K562 (cell line): Measurements from ENCODE around the gene EPB41L1. TPM values are rescaled to one million over a fixed set of nuclear protein-coding genes. Genes with fewer than 3 reads are reported as not detected.

ENCODE experiments used
- ARNT ChIP-seq, 2 experiments: fragments of 450-650 bp; IDR thresholded peaks; 2 replicates each; pipeline ENCODE4 v1.6.1; 2016; ENCODE audit warnings: mild to moderate bottlenecking in 1 of 2
- BMI1 ChIP-seq: fragments of 150-350 bp; IDR thresholded peaks from 2 replicates; pipeline ENCODE4 v1.6.1; 2014; ENCODE audit warnings: low read length
- CEBPB ChIP-seq: fragments of 450-650 bp; IDR thresholded peaks from 2 replicates; pipeline ENCODE4 v1.6.1; 2016; ENCODE audit warnings: missing genetic modification characterization, missing compliant biosample characterization
- CTCFL ChIP-seq: IDR thresholded peaks from 2 replicates; pipeline ENCODE4 v1.6.1; 2011; ENCODE audit warnings: borderline replicate concordance, low read depth, mild to moderate bottlenecking, moderate library complexity, low read length; ENCODE audit not compliant: insufficient read depth, poor library complexity, severe bottlenecking
- DMBX1 ChIP-seq: fragments of 250-450 bp; sonication (Bioruptor Pico); IDR thresholded peaks from 2 replicates; pipeline ENCODE4 v1.8.0; 2022; ENCODE audit warnings: inconsistent platforms, mild to moderate bottlenecking, moderate library complexity, borderline replicate concordance
- FOXO4 ChIP-seq: fragments of 450-650 bp; formaldehyde crosslinking; IDR thresholded peaks from 2 replicates; pipeline ENCODE4 v1.4.0; 2020; ENCODE audit warnings: mild to moderate bottlenecking, moderate library complexity
- HES1 ChIP-seq: fragments of 450-650 bp; IDR thresholded peaks from 2 replicates; pipeline ENCODE4 v1.6.1; 2016; ENCODE audit warnings: low read depth, mild to moderate bottlenecking, moderate library complexity
- MXI1 ChIP-seq: IDR thresholded peaks from 2 replicates; pipeline ENCODE4 v1.6.1; 2011; ENCODE audit warnings: low read depth, mild to moderate bottlenecking, improper control_type of control experiment, low read length
- NBN ChIP-seq: fragments of 450-650 bp; IDR thresholded peaks from 2 replicates; pipeline ENCODE4 v1.6.1; 2016; ENCODE audit warnings: low read depth, mild to moderate bottlenecking
- NR3C1 ChIP-seq: sonication (generic); formaldehyde crosslinking; IDR thresholded peaks from 2 replicates; pipeline ENCODE4 v1.8.1; 2022; ENCODE audit warnings: missing genetic modification reagents
- PHF8 ChIP-seq: fragments of 200-600 bp; sonication (generic); IDR thresholded peaks from 2 replicates; pipeline ENCODE4 v1.6.1; 2012; ENCODE audit warnings: mixed run types, mild to moderate bottlenecking, inconsistent platforms, low read length, moderate library complexity, borderline replicate concordance
- POLR2G ChIP-seq: fragments of 200-400 bp; formaldehyde crosslinking; IDR thresholded peaks from 2 replicates; pipeline ENCODE4 v1.6.1; 2017; ENCODE audit warnings: low read depth, mild to moderate bottlenecking, antibody characterized with exemption, low read length, moderate library complexity
- RBM34 ChIP-seq: fragments of 200-400 bp; formaldehyde crosslinking; IDR thresholded peaks from 2 replicates; pipeline ENCODE4 v1.6.1; 2018; ENCODE audit warnings: low read length, borderline replicate concordance; ENCODE audit not compliant: insufficient read depth
- RUNX1 ChIP-seq: sonication (generic); IDR thresholded peaks from 2 replicates; pipeline ENCODE4 v1.6.1; 2016; ENCODE audit warnings: antibody characterized with exemption, low read depth
- SNAPC5 ChIP-seq: fragments of 250-450 bp; sonication (Bioruptor Pico); IDR thresholded peaks from 2 replicates; pipeline ENCODE4 v1.8.0; 2021; ENCODE audit warnings: moderate library complexity, mild to moderate bottlenecking, inconsistent platforms
- SPI1 ChIP-seq: IDR thresholded peaks from 2 replicates; pipeline ENCODE4 v1.6.1; 2011; ENCODE audit warnings: low read depth, low read length, control low read depth, borderline replicate concordance
- THAP7 ChIP-seq: fragments of 250-450 bp; sonication (Bioruptor Pico); IDR thresholded peaks from 2 replicates; pipeline ENCODE4 v1.5.0; 2021
- U2AF1 ChIP-seq: fragments of 200-400 bp; formaldehyde crosslinking; optimal IDR thresholded peaks from 2 replicates; pipeline ENCODE3; 2017; ENCODE audit warnings: mild to moderate bottlenecking, low read depth, low read length, moderate library complexity
- YBX1 ChIP-seq: fragments of 450-650 bp; IDR thresholded peaks from 2 replicates; pipeline ENCODE4 v1.7.1; 2016; ENCODE audit warnings: mild to moderate bottlenecking
- ZBED1 ChIP-seq: IDR thresholded peaks from 2 replicates; pipeline ENCODE4 v1.6.1; 2014
- ZNF41 ChIP-seq: fragments of 250-450 bp; sonication (Bioruptor Pico); conservative IDR thresholded peaks from 2 replicates; pipeline ENCODE4 v1.4.0; 2020; ENCODE audit warnings: mild to moderate bottlenecking
- ZNF57 ChIP-seq: fragments of 450-650 bp; formaldehyde crosslinking; IDR thresholded peaks from 2 replicates; pipeline ENCODE4 v1.4.0; 2020; ENCODE audit warnings: mild to moderate bottlenecking, moderate library complexity
- ZNF780A ChIP-seq: fragments of 250-450 bp; sonication (Bioruptor Pico); IDR thresholded peaks from 2 replicates; pipeline ENCODE4 v1.5.0; 2021; ENCODE audit warnings: mild to moderate bottlenecking
- polyA plus RNA-seq, 8 experiments: library from polyadenylated mRNA; depleted of rRNA in 4 of 8; stranded (reverse) in 5 of 8; unstranded in 3 of 8; fragments of >200 nt; fragmentation: Nextera tagmentation in 2 of 8; fragmentation: Illumina TruSeq in 1 of 8; extraction: Ambion mirVana in 2 of 8; extraction: Trizol in 1 of 8; gene quantifications; 2 replicates each; pipeline versions ENCODE4 v1.2.1 to v1.2.3, GENCODE V29; 2011 to 2014; ENCODE audit warnings: inconsistent platforms in 1 of 8, missing spikeins in 1 of 8
- total RNA-seq, 7 experiments: library from RNA; depleted of rRNA in 6 of 7; stranded (reverse); fragments of >200 nt in 6 of 7; fragmentation: Illumina TruSeq in 2 of 7; extraction: Trizol in 2 of 7; gene quantifications; 2 replicates each; pipeline versions ENCODE4 v1.2.1 to v1.2.3, GENCODE V29; 2011 to 2021; ENCODE audit warnings: low replicate concordance in 1 of 7

EPB41L1 gene
- total and polyA plus RNA-seq, 9 of the 15 experiments (the other 6 are each of a cell fraction or from before 2014, with no cell fraction given), result 0.11 to 4.3 (median 1.3) TPM

GRCh38 chr20:36235892-36236785, 81.6 kb downstream of the EPB41L1 start, which contains the start of gene AAR2 (continued):
- TF ChIP-seq HES1, result no peak
- TF ChIP-seq RBM34, result no peak
- TF ChIP-seq SPI1, result no peak
- no peak for TF ChIP-seq MXI1
- TF ChIP-seq ZNF780A (CRISPR knock-in tag), result no peak
- no peak for TF ChIP-seq SNAPC5 (CRISPR knock-in tag)
- no peak for TF ChIP-seq ZNF57
- TF ChIP-seq ZNF41 (CRISPR knock-in tag), result no peak
- no peak for TF ChIP-seq BMI1
- TF ChIP-seq YBX1, result no peak
- TF ChIP-seq ZBED1, result no peak
- TF ChIP-seq CTCFL, result no peak
- no peak for TF ChIP-seq FOXO4 (CRISPR knock-in tag)
- TF ChIP-seq PHF8, result peak; percentile 93; the same call in 1 of the 2 replicates
- no peak for TF ChIP-seq CEBPB (tag)
- TF ChIP-seq DMBX1 (CRISPR knock-in tag), result 0 out of 2 replicates have a peak, but pooled peaks have one; percentile 37
- TF ChIP-seq NR3C1 (CRISPR knock-in tag), result no peak
- peak; percentile 91 for TF ChIP-seq POLR2G
- no peak for TF ChIP-seq RUNX1
- TF ChIP-seq ARNT (IDR thresholded peaks at IDR 0.05), result 0 out of 4 replicates have a peak, but pooled peaks of 1 of the 2 experiments have one; percentile 46
- no peak for TF ChIP-seq THAP7 (CRISPR knock-in tag)
- peak; percentile 67; the same call in 1 of the 2 replicates for TF ChIP-seq NBN
- TF ChIP-seq U2AF1, result no peak
